ENCODE measurements around the gene RIBC2. TPM values are rescaled to one million over a fixed set of nuclear protein-coding genes. Genes with fewer than 3 reads are reported as not detected.

The RIBC2 gene
- total and polyA plus RNA-seq, 10 of the 15 experiments (the other 5 are each of a cell fraction or from before 2014, with no cell fraction given): 0.10 TPM; not detected in 9

GRCh38 chr22:45454275-45454674 is 40.8 kb downstream of the RIBC2 start (continued):
- no peak for TF ChIP-seq SMARCA5 (IDR thresholded peaks at IDR 0.05)
- no peak for TF ChIP-seq MYC (IDR thresholded peaks at IDR 0.05; ENCODE audit: insufficient read depth, insufficient read length, insufficient replicate concordance, low read length, severe bottlenecking)
- TF ChIP-seq SIX5 (IDR thresholded peaks at IDR 0.05; ENCODE audit: low read depth, low read length, severe bottlenecking): no peak

GRCh38 chr22:45455212-45455611 is 41.7 kb downstream of the RIBC2 start:
- in situ Hi-C loops (cut with MboI) (no loop called here), intact Hi-C loops (cut with micrococcal nuclease; ENCODE audit: unreplicated experiment) (no loop called here)
- no peak overlapping the region for H3K4me2 ChIP-seq (ENCODE audit: control insufficient read depth, insufficient read depth)
- H3K4me3 ChIP-seq: no peak overlapping the region
- RAD21 ChIA-PET (ENCODE audit: unreplicated experiment): no interaction called here
- FAIRE-seq: no peak
- DNase-seq (ENCODE audit: low read depth, low spot score): no peak
- no peak for ATAC-seq
- no peak overlapping the region for H3K9ac ChIP-seq (ENCODE audit: control insufficient read depth, insufficient read depth, low read length)
- SMC1A ChIA-PET (ENCODE audit: uncharacterized antibody, unreplicated experiment): no interaction called here
- H3K4me1 ChIP-seq (ENCODE audit: control insufficient read depth, insufficient read depth, low read length): no peaks in the 10 kb centered on the region
- CTCF ChIA-PET: no interaction called here
- POLR2A ChIA-PET: no interaction called here
- no peaks in the 10 kb centered on the region; a peak in 2 of 4 replicates for H3K27me3 ChIP-seq (replicated peaks in 1 of 2; ENCODE audit: control insufficient read depth in 2 of 2, insufficient read depth in 2 of 2, low read length in 1 of 2)
- no peak overlapping the region for H2AFZ ChIP-seq (ENCODE audit: control insufficient read depth, low read depth, low read length)
- no peak overlapping the region for H3K27ac ChIP-seq (ENCODE audit: control insufficient read depth, insufficient read depth)
- no TSS peak for BruUV-seq (replicated peaks)
- no peaks in the 10 kb centered on the region for H3K9me3 ChIP-seq (replicated peaks; ENCODE audit: control insufficient read depth, insufficient read depth, low read length)
- no peaks in the 10 kb centered on the region for H3K79me2 ChIP-seq (ENCODE audit: control insufficient read depth, insufficient read depth, low read length)
- no peaks in the 10 kb centered on the region for H3K36me3 ChIP-seq (ENCODE audit: control insufficient read depth in 2 of 2, insufficient read depth in 2 of 2, low read length in 1 of 2)
- H4K20me1 ChIP-seq (ENCODE audit: control insufficient read depth, insufficient read depth): no peaks in the 10 kb centered on the region
- WGBS (ENCODE audit: insufficient coverage, insufficient replicate concordance, low lambda C conversion rate, missing lambda C conversion rate): 40% methylated on average over 14 of the region's 14 CpGs
- TF ChIP-seq NFXL1 (IDR thresholded peaks at IDR 0.05; ENCODE audit: borderline replicate concordance): no peak
- TF ChIP-seq PML (IDR thresholded peaks at IDR 0.05; ENCODE audit: low read length): no peak
- no peak for TF ChIP-seq MEF2B (IDR thresholded peaks at IDR 0.05; ENCODE audit: partially characterized antibody, poor library complexity, severe bottlenecking)
- no peak for TF ChIP-seq NR2F1 (conservative IDR thresholded peaks at IDR 0.05)
- TF ChIP-seq HDGF (IDR thresholded peaks at IDR 0.05): no peak
- TF ChIP-seq HSF1 (IDR thresholded peaks at IDR 0.05; ENCODE audit: low read depth, low read length): no peak
- no peak for TF ChIP-seq NFYB (IDR thresholded peaks at IDR 0.05; ENCODE audit: insufficient read depth, low read depth, low read length)
- TF ChIP-seq POLR2AphosphoS2 (IDR thresholded peaks at IDR 0.05; ENCODE audit: low read depth, low read length): no peak
- TF ChIP-seq ZBED1 (IDR thresholded peaks at IDR 0.05; ENCODE audit: borderline replicate concordance): no peak
- no peak for TF ChIP-seq PRDM15 (CRISPR knock-in tag; IDR thresholded peaks at IDR 0.05)
- no peak for TF ChIP-seq BACH1 (IDR thresholded peaks at IDR 0.05; ENCODE audit: borderline replicate concordance)
- TF ChIP-seq ETV6 (conservative IDR thresholded peaks at IDR 0.05 in 1 of 2, IDR thresholded peaks at IDR 0.05 in 1 of 2; ENCODE audit: borderline replicate concordance in 1 of 2, low read depth in 1 of 2): no peak
- no peak for TF ChIP-seq CHD2 (IDR thresholded peaks at IDR 0.05; ENCODE audit: borderline replicate concordance, low read depth, low read length)
- TF ChIP-seq ZNF274 (IDR thresholded peaks at IDR 0.05; ENCODE audit: insufficient read depth, insufficient read length): no peak
- TF ChIP-seq NFIC (IDR thresholded peaks at IDR 0.05; ENCODE audit: low read depth, low read length): no peak
- TF ChIP-seq FOS (IDR thresholded peaks at IDR 0.05; ENCODE audit: borderline replicate concordance, extremely low read depth, insufficient read length): no peak
